ENCODE data around the gene NELFCD.

Gene NELFCD

DNA sequence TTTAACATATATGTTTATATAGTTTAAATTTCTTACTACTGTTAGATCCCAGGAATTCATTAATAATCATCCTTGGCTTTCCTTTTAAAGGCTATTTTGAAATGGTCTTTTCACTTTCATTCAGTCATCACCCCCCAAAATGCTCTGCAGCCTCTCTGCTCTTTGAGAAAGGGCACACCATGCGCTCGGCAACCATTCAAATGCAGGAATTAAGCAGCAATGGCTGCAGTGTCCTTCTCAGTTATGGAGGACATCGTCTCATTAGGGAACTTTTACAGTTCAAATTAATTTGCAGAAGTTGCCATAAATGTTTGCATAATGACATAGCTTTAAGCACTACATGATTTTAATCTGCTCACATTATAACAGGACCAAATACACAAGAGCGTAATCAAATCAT, 44.5 kb downstream of the NELFCD start:
- H4K12ac ChIP-seq (ENCODE audit: low read depth, low read length), result no peak overlapping the region
- no peak overlapping the region for H2BK12ac ChIP-seq (ENCODE audit: low read length)
- WGBS (ENCODE audit: extremely low coverage, insufficient coverage, insufficient read length), result no CpG with 5 or more reads among the region's 4 CpGs
- H3K27me3 ChIP-seq (ENCODE audit: insufficient read depth, low read length), result no peaks in the 10 kb centered on the region
- H3K9me3 ChIP-seq (ENCODE audit: insufficient read depth, low read depth, low read length), result peaks cover 2% of the 10 kb centered on the region
- no peak for DNase-seq
- H3K79me1 ChIP-seq (ENCODE audit: low read length), result no peaks in the 10 kb centered on the region
- H4K8ac ChIP-seq (ENCODE audit: low read depth, low read length), result no peak overlapping the region
- H3K4me1 ChIP-seq (ENCODE audit: control insufficient read depth in 1 of 2, insufficient read depth in 2 of 2, low read length in 2 of 2), result no peaks in the 10 kb centered on the region
- H3K18ac ChIP-seq (ENCODE audit: low read length), result no peak overlapping the region
- no peak overlapping the region for H3K14ac ChIP-seq (ENCODE audit: low read length)
- H2AK5ac ChIP-seq (ENCODE audit: low read length), result no peak overlapping the region
- no peak overlapping the region for H3K4me3 ChIP-seq (ENCODE audit: low read depth, low read length)
- H3K36me3 ChIP-seq (ENCODE audit: control insufficient read depth in 1 of 2, insufficient read depth in 2 of 2, low read length in 2 of 2), result peaks cover 18 to 33% of the 10 kb centered on the region in 2 experiments
- H3K23ac ChIP-seq (ENCODE audit: low read length), result no peak overlapping the region
- H2BK5ac ChIP-seq (ENCODE audit: low read depth, low read length, poor library complexity), result no peak overlapping the region
- no peak overlapping the region for H3K4me2 ChIP-seq (ENCODE audit: low read length)
- no peak overlapping the region for H2AFZ ChIP-seq (ENCODE audit: insufficient read depth, low read length, poor library complexity)
- no peak overlapping the region for H3K27ac ChIP-seq (ENCODE audit: low read depth, low read length)
- no peak overlapping the region for H4K91ac ChIP-seq (ENCODE audit: low read depth, low read length)
- no peak overlapping the region for H2BK120ac ChIP-seq (ENCODE audit: insufficient read depth, low read length, poor library complexity)
- H3K4ac ChIP-seq (ENCODE audit: low read depth, low read length), result no peak overlapping the region
- H3K9ac ChIP-seq (ENCODE audit: low read length), result no peak overlapping the region
- no peaks in the 10 kb centered on the region for H3K79me2 ChIP-seq (ENCODE audit: control insufficient read depth, insufficient read depth, low read length, poor library complexity)

- H3K36me3 ChIP-seq (ENCODE audit: control insufficient read depth in 1 of 2, insufficient read depth in 2 of 2, low read length in 2 of 2), result peaks cover 18 to 33% of the 10 kb centered on the region in 2 experiments
- no peak overlapping the region for H3K4ac ChIP-seq (ENCODE audit: low read depth, low read length)
- no peak overlapping the region for H3K4me3 ChIP-seq (ENCODE audit: low read depth, low read length)
- H4K8ac ChIP-seq (ENCODE audit: low read depth, low read length), result no peak overlapping the region
- no peak overlapping the region for H2AK5ac ChIP-seq (ENCODE audit: low read length)
- H4K12ac ChIP-seq (ENCODE audit: low read depth, low read length), result no peak overlapping the region
- H3K18ac ChIP-seq (ENCODE audit: low read length), result no peak overlapping the region
- H3K9ac ChIP-seq (ENCODE audit: low read length), result no peak overlapping the region
- no peak overlapping the region for H3K23ac ChIP-seq (ENCODE audit: low read length)
- no peak overlapping the region for H2BK5ac ChIP-seq (ENCODE audit: low read depth, low read length, poor library complexity)
- no peak for DNase-seq
- H3K79me2 ChIP-seq (ENCODE audit: control insufficient read depth, insufficient read depth, low read length, poor library complexity), result peaks cover 9% of the 10 kb centered on the region
- H3K79me1 ChIP-seq (ENCODE audit: low read length), result peaks cover 6% of the 10 kb centered on the region
- H3K27ac ChIP-seq (ENCODE audit: low read depth, low read length), result no peak overlapping the region
- H2AFZ ChIP-seq (ENCODE audit: insufficient read depth, low read length, poor library complexity), result no peak overlapping the region
- no peak overlapping the region for H3K14ac ChIP-seq (ENCODE audit: low read length)
- H3K4me1 ChIP-seq (ENCODE audit: control insufficient read depth in 1 of 2, insufficient read depth in 2 of 2, low read length in 2 of 2), result peaks cover 4 to 5% of the 10 kb centered on the region in 2 experiments
- H3K9me3 ChIP-seq (ENCODE audit: insufficient read depth, low read depth, low read length), result peaks cover 2% of the 10 kb centered on the region
- no peak overlapping the region for H3K4me2 ChIP-seq (ENCODE audit: low read length)
- WGBS (ENCODE audit: extremely low coverage, insufficient coverage, insufficient read length), result no CpG with 5 or more reads among the region's 5 CpGs
- no peak overlapping the region for H2BK120ac ChIP-seq (ENCODE audit: insufficient read depth, low read length, poor library complexity)
- H4K91ac ChIP-seq (ENCODE audit: low read depth, low read length), result no peak overlapping the region
- H2BK12ac ChIP-seq (ENCODE audit: low read length), result no peak overlapping the region
- no peaks in the 10 kb centered on the region for H3K27me3 ChIP-seq (ENCODE audit: insufficient read depth, low read length)
Measured at GRCh38 chr20:59026904-59027740, 46.1 kb downstream of the NELFCD start.

GRCh38 chr20:59027741-59028320, 46.8 kb downstream of the NELFCD start:
- WGBS (ENCODE audit: extremely low coverage, insufficient coverage, insufficient read length), result no CpG with 5 or more reads among the region's 8 CpGs
- Histone ChIP-seq H3K18ac (ENCODE audit: low read length) (no peak overlapping the region), H3K79me2 (ENCODE audit: control insufficient read depth, insufficient read depth, low read length, poor library complexity) (peaks cover 9% of the 10 kb centered on the region), H3K4me2 (ENCODE audit: low read length) (no peak overlapping the region), H3K9ac (ENCODE audit: low read length) (no peak overlapping the region), H2BK12ac (ENCODE audit: low read length) (no peak overlapping the region), H3K23ac (ENCODE audit: low read length) (no peak overlapping the region), H4K91ac (ENCODE audit: low read depth, low read length) (no peak overlapping the region), H4K8ac (ENCODE audit: low read depth, low read length) (no peak overlapping the region), H4K12ac (ENCODE audit: low read depth, low read length) (no peak overlapping the region), H2BK5ac (ENCODE audit: low read depth, low read length, poor library complexity) (no peak overlapping the region), H3K9me3 (ENCODE audit: insufficient read depth, low read depth, low read length) (peaks cover 2% of the 10 kb centered on the region), H3K4me1 (ENCODE audit: control insufficient read depth in 1 of 2, insufficient read depth in 2 of 2, low read length in 2 of 2) (peaks cover 4 to 5% of the 10 kb centered on the region in 2 experiments), H2AFZ (ENCODE audit: insufficient read depth, low read length, poor library complexity) (no peak overlapping the region), H3K4ac (ENCODE audit: low read depth, low read length) (no peak overlapping the region), H3K27me3 (ENCODE audit: insufficient read depth, low read length) (no peaks in the 10 kb centered on the region), H2BK120ac (ENCODE audit: insufficient read depth, low read length, poor library complexity) (no peak overlapping the region), H2AK5ac (ENCODE audit: low read length) (no peak overlapping the region), H3K14ac (ENCODE audit: low read length) (no peak overlapping the region), H3K36me3 (ENCODE audit: control insufficient read depth in 1 of 2, insufficient read depth in 2 of 2, low read length in 2 of 2) (peaks cover 16 to 30% of the 10 kb centered on the region in 2 experiments), H3K79me1 (ENCODE audit: low read length) (peaks cover 6% of the 10 kb centered on the region), H3K4me3 (ENCODE audit: low read depth, low read length) (no peak overlapping the region), H3K27ac (ENCODE audit: low read depth, low read length) (no peak overlapping the region)
- no peak for DNase-seq

- Histone ChIP-seq H4K8ac (ENCODE audit: low read depth, low read length) (no peak overlapping the region), H3K18ac (ENCODE audit: low read length) (no peak overlapping the region), H3K9me3 (ENCODE audit: insufficient read depth, low read depth, low read length) (no peaks in the 10 kb centered on the region), H3K23ac (ENCODE audit: low read length) (no peak overlapping the region), H3K4ac (ENCODE audit: low read depth, low read length) (no peak overlapping the region), H3K79me2 (ENCODE audit: control insufficient read depth, insufficient read depth, low read length, poor library complexity) (peaks cover 9% of the 10 kb centered on the region), H3K27ac (ENCODE audit: low read depth, low read length) (no peak overlapping the region), H3K4me1 (ENCODE audit: control insufficient read depth in 1 of 2, insufficient read depth in 2 of 2, low read length in 2 of 2) (peaks cover 4 to 5% of the 10 kb centered on the region in 2 experiments), H2BK120ac (ENCODE audit: insufficient read depth, low read length, poor library complexity) (no peak overlapping the region), H3K14ac (ENCODE audit: low read length) (no peak overlapping the region), H4K91ac (ENCODE audit: low read depth, low read length) (no peak overlapping the region), H2AK5ac (ENCODE audit: low read length) (no peak overlapping the region), H2BK5ac (ENCODE audit: low read depth, low read length, poor library complexity) (no peak overlapping the region), H3K36me3 (ENCODE audit: control insufficient read depth in 1 of 2, insufficient read depth in 2 of 2, low read length in 2 of 2) (peaks cover 11 to 23% of the 10 kb centered on the region in 2 experiments), H3K4me3 (ENCODE audit: low read depth, low read length) (no peak overlapping the region), H3K79me1 (ENCODE audit: low read length) (peaks cover 6% of the 10 kb centered on the region), H4K12ac (ENCODE audit: low read depth, low read length) (no peak overlapping the region), H3K27me3 (ENCODE audit: insufficient read depth, low read length) (no peaks in the 10 kb centered on the region), H2BK12ac (ENCODE audit: low read length) (no peak overlapping the region), H2AFZ (ENCODE audit: insufficient read depth, low read length, poor library complexity) (no peak overlapping the region), H3K4me2 (ENCODE audit: low read length) (no peak overlapping the region), H3K9ac (ENCODE audit: low read length) (no peak overlapping the region)
- no peak for DNase-seq
- WGBS (ENCODE audit: extremely low coverage, insufficient coverage, insufficient read length), result no CpG with 5 or more reads among the region's 2 CpGs
Measured at GRCh38 chr20:59028812-59029211, 47.8 kb downstream of the NELFCD start.

All from trophoblast cell (in vitro differentiated cells and primary cell).